ENCODE results near the gene WDR90. TPM values are rescaled to one million over a fixed set of nuclear protein-coding genes. Genes with fewer than 3 reads are reported as not detected.
A peak's percentile ranks its signal among the peaks of the same experiment; 100 is the strongest.

Gene WDR90
- 100 to 1,000 TPM in 2 of 4 donors, 10 to 100 TPM in 2; 29.8 to 154 (median 73.6) TPM for total RNA-seq

DNA sequence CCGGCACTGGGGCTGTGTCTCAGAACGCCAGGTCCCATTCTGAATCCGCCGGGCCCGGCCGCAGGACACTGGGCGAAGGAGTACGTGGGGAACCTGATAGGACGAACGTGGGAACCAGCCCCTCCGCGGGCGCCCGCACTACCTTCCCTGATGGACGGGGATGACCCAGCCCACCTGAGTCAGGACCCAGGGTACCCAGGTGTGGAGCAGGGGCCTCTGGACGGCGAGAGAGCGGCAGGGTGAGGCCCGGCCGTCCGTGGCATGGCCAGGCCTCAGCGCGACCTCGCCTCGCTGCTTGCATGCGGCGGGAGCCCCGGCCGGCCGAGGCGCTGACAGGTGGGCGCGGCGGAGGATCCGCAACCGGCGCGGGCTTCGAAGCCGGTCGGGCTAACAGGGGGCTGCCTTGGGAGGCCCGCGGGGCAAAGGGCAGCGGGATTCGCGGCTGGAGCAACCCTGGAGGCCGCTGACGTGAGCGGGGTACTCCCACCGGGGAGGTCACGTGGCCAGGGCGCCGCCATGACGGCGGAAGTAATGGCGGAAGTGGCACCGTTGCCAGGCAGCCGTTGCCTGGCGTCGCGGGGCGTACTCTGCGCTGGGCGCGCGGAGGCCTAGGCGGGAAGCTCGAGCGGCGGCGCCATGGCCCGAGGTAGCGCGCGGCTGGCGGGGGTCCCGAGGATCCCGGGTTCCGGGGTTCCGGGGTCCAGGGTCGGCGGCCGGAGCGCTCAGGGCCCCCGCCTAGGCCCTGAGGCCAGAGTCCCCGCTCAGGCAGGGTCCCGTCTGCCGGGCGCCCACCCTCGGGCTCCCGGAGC lies at the start of gene WDR90:
WDR90 (plus strand) TSS at position 585 of the 809 bp plus-strand sequence; CDS start at position 637, 52 bp downstream.
- Histone ChIP-seq H3K36me3 (peaks cover 0 to 6% (median 0%) of the 10 kb centered on the region in 3 donors), H3K27me3 (no peaks in the 10 kb centered on the region), H3K4me1 (peaks cover 0 to 60% (median 17%) of the 10 kb centered on the region in 4 donors), H3K9me3 (no peaks in the 10 kb centered on the region), H3K4me3 (peak within 1 kb of the TSS; percentile 65 to 80 (median 76)), H3K27ac (peak within 1 kb of the TSS; percentile 90 to 98 (median 95))
- peak; percentile 57 to 83 for TF ChIP-seq POLR2A (IDR thresholded peaks at IDR 0.05)
- TF ChIP-seq, protein P1, sequence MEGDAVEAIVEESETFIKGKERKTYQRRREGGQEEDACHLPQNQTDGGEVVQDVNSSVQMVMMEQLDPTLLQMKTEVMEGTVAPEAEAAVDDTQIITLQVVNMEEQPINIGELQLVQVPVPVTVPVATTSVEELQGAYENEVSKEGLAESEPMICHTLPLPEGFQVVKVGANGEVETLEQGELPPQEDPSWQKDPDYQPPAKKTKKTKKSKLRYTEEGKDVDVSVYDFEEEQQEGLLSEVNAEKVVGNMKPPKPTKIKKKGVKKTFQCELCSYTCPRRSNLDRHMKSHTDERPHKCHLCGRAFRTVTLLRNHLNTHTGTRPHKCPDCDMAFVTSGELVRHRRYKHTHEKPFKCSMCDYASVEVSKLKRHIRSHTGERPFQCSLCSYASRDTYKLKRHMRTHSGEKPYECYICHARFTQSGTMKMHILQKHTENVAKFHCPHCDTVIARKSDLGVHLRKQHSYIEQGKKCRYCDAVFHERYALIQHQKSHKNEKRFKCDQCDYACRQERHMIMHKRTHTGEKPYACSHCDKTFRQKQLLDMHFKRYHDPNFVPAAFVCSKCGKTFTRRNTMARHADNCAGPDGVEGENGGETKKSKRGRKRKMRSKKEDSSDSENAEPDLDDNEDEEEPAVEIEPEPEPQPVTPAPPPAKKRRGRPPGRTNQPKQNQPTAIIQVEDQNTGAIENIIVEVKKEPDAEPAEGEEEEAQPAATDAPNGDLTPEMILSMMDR (IDR thresholded peaks at IDR 0.05) = no peak
- DNase-seq = peak; percentile 92 to 98 (median 97)

DNA sequence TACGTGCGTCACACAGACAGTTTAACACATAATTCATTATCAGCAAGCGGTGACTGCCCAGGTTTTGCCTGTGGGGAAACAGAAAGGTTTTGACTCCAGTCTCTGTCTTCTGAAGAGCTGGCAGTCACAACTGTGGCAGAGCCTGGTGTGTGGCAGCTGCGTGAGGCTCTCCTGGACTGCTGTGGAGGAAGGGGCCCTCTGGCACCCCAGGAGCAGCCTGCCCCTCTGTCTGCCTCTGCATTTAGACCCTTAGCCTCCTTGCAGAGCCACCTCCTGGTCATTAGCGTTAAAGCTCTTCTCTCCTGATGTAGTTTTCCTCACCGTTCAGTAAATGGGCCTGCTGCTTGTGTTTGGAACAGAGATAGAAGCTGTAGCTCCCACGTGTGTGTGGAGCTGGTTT lies 48.4 kb upstream of the WDR90 start:
- no peaks in the 10 kb centered on the region for H3K9me3 ChIP-seq
- H3K4me3 ChIP-seq = no peak overlapping the region
- TF ChIP-seq POLR2A (IDR thresholded peaks at IDR 0.05) = no peak
- TF ChIP-seq, protein P1 (IDR thresholded peaks at IDR 0.05) = peak in 3 of 6 experiments; percentile 16 to 25 (median 18)
- H3K36me3 ChIP-seq = peaks cover 0 to 27% (median 0%) of the 10 kb centered on the region in 3 donors
- no peak for DNase-seq
- H3K27ac ChIP-seq = no peak overlapping the region
- no peaks in the 10 kb centered on the region for H3K27me3 ChIP-seq
- H3K4me1 ChIP-seq = no peaks in the 10 kb centered on the region

DNA sequence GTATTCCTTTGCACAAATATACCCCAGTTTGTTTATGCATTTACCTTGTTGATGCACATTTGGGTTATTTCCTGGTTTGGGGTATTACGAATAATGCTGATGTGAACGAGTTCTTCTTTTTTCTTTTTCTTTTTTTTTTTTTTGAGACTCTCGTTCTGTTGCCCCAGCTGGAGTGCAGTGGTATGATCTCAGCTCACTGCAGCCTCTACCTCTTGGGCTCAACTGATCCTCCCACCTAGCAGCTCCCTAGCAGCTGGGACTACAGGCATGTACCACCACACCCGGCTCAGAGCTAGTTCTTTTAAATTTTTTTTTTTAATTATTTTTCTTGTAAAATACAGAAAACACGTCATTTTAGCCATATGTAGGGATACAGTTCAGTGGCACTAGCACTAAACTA lies 45.2 kb upstream of the WDR90 start:
- TF ChIP-seq, protein P1 (IDR thresholded peaks at IDR 0.05) = no peak
- no peak for TF ChIP-seq POLR2A (IDR thresholded peaks at IDR 0.05)

DNA sequence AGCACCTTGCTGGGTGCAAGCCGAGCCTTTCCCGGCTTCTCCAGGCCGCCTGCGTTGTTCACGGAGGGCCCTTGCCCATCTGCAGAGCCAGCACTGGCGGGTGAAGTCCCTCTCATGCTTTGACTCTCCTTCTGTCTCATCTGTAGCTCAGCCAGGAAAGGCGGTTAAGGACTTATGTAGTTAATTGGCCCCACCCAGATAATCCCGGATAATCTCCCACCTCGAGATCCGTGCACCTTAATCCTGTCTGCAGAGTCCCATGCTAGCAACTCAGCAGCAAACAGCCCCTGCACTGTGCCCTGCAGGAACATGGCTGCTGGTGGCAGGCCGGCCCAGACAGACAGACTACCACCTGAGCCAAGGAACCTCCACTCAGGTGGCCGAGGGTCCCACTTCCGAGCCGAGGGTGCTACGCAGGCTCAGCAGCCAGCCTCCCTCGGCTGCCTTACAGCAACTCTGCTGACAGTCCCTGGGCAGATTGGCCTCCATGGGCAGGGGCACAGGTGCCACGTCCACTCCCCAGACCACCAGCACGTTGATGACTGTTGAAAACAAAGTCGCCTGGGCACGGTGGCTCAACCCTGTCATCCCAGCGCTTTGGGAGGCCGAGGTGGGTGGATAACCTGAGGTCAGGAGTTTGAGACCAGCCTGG lies 42.4 kb upstream of the WDR90 start:
- DNase-seq = no peak
- no peak overlapping the region for H3K27ac ChIP-seq
- no peaks in the 10 kb centered on the region for H3K9me3 ChIP-seq
- no peaks in the 10 kb centered on the region for H3K36me3 ChIP-seq
- TF ChIP-seq, protein P1 (IDR thresholded peaks at IDR 0.05) = no peak
- no peak for TF ChIP-seq POLR2A (IDR thresholded peaks at IDR 0.05)
- H3K27me3 ChIP-seq = no peaks in the 10 kb centered on the region
- H3K4me3 ChIP-seq = no peak overlapping the region
- peaks cover 0 to 11% (median 2%) of the 10 kb centered on the region in 4 donors for H3K4me1 ChIP-seq

More for the DNA sequence above, 45.2 kb upstream of the WDR90 start:
- DNase-seq = no peak
- Histone ChIP-seq H3K4me1 (no peaks in the 10 kb centered on the region), H3K36me3 (peaks cover 0 to 11% (median 0%) of the 10 kb centered on the region in 3 donors), H3K27me3 (no peaks in the 10 kb centered on the region), H3K9me3 (no peaks in the 10 kb centered on the region), H3K27ac (no peak overlapping the region), H3K4me3 (no peak overlapping the region)

DNA sequence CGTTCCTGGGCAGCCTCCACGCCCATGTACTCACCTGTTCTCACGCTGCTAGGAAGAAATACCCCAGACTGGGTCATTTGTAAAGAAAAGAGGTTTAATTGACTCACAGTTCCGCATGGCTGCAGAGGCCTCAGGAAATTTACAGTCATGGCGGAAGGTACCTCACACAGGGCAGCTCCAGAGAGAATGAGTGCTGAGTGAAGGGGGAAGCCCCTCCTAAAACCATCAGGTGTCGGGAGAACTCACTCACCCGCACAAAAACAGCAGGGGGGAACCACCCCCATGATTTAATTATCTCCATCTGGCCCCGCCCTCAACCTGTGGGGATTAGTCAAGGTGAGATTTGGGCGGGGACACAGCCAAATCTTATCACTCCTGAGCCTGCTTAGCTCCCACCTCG lies 41.1 kb upstream of the WDR90 start:
- Histone ChIP-seq H3K4me1 (peaks cover 0 to 11% (median 2%) of the 10 kb centered on the region in 4 donors), H3K4me3 (no peak overlapping the region), H3K9me3 (no peaks in the 10 kb centered on the region), H3K27ac (no peak overlapping the region), H3K27me3 (no peaks in the 10 kb centered on the region), H3K36me3 (no peaks in the 10 kb centered on the region)
- TF ChIP-seq, protein P1 (IDR thresholded peaks at IDR 0.05) = no peak
- no peak for TF ChIP-seq POLR2A (IDR thresholded peaks at IDR 0.05)
- no peak for DNase-seq
